Sigmoid colon (tissue), 7 donors: Measurements from ENCODE around the gene NOL12. TPM values are rescaled to one million over a fixed set of nuclear protein-coding genes. Genes with fewer than 3 reads are reported as not detected.
A peak's percentile ranks its signal among the peaks of the same experiment; 100 is the strongest.

ENCODE experiments used
- DNase-seq: peaks from one replicate; pipeline ENCODE4 v3.0.0-alpha.2; 2019
- H3K27ac ChIP-seq, 4 donors: fragments of 200-600 bp; sonication (generic); one replicate each; pipeline ENCODE4 v1.5.1; 2016 to 2019; ENCODE audit warnings: mild to moderate bottlenecking in 1 of 4
- H3K27me3 ChIP-seq, 3 donors: fragments of 200-600 bp; sonication (generic); one replicate each; pipeline ENCODE4 v1.5.1; 2019; ENCODE audit warnings: mild to moderate bottlenecking in 1 of 3
- H3K36me3 ChIP-seq, 4 donors: fragments of 200-600 bp; sonication (generic); one replicate each; pipeline ENCODE4 v1.5.1; 2016 to 2019
- H3K4me1 ChIP-seq, 4 donors: fragments of 200-600 bp; sonication (generic); one replicate each; pipeline ENCODE4 v1.5.1; 2017 to 2019
- H3K4me3 ChIP-seq, 4 donors: fragments of 200-600 bp; sonication (generic); one replicate each; pipeline ENCODE4 v1.5.1; 2017 to 2019; ENCODE audit warnings: mild to moderate bottlenecking in 2 of 4, moderate library complexity in 1 of 4
- H3K9me3 ChIP-seq, 4 donors: fragments of 200-600 bp in 3 of 4; sonication (generic) in 3 of 4; one replicate each; pipeline versions ENCODE4 v1.5.1 to v1.6.1; 2013 to 2019
- EP300 ChIP-seq, 4 donors: sonication (generic); formaldehyde crosslinking; IDR thresholded peaks; one replicate each; pipeline ENCODE4 v1.6.1; 2017; ENCODE audit warnings: antibody characterized with exemption in 4 of 4
- POLR2A ChIP-seq, 2 donors: fragments of 450-650 bp; IDR thresholded peaks; one replicate each; pipeline ENCODE4 v1.6.1; 2016; ENCODE audit warnings: antibody characterized with exemption in 2 of 2, mild to moderate bottlenecking in 2 of 2, moderate library complexity in 2 of 2
- POLR2AphosphoS5 ChIP-seq, 4 donors: sonication (generic); formaldehyde crosslinking; IDR thresholded peaks; one replicate each; pipeline ENCODE4 v1.6.1; 2017; ENCODE audit warnings: antibody characterized with exemption in 4 of 4
- WGBS, 2 donors: extraction: QIAGEN DNeasy Blood & Tissue Kit; methylation state at CpG; one replicate each; pipeline ENCODE4 v1.1.7; 2013; 5-methylcytosine and 5-hydroxymethylcytosine counted together
- intact Hi-C: fragments of 100-400 bp; cut with DNase I; formaldehyde crosslinking; loops from one replicate; pipeline ENCODE4 v1.15.1; 2023
- polyA plus RNA-seq, 3 donors: library from polyadenylated mRNA; stranded (reverse); fragments of 200-250 nt; gene quantifications; one replicate each; pipeline ENCODE4 v1.2.3, GENCODE V29; 2013
- total RNA-seq, 4 donors: library from RNA; depleted of rRNA; stranded (reverse); fragments of >200 nt; gene quantifications; one replicate each; pipeline ENCODE4 v1.1.0, GENCODE V29; 2016
- TF ChIP-seq, protein P1 (sequence below), 4 experiments: fragments of 450-650 bp in 3 of 4; fragments of 200-600 bp in 1 of 4; IDR thresholded peaks; one replicate each; pipeline ENCODE4 v1.5.1; 2016 to 2019; ENCODE audit warnings: antibody characterized with exemption in 4 of 4, mild to moderate bottlenecking in 3 of 4, moderate library complexity in 2 of 4
- donor health status: healthy with polysubstance abuse.
- donor health status: Bipolar disorder and iron deficiency.
- donor health status: healthy.

Gene NOL12
- total and polyA plus RNA-seq, 7 donors: 10.7 to 41.4 (median 28.2) TPM

DNA sequence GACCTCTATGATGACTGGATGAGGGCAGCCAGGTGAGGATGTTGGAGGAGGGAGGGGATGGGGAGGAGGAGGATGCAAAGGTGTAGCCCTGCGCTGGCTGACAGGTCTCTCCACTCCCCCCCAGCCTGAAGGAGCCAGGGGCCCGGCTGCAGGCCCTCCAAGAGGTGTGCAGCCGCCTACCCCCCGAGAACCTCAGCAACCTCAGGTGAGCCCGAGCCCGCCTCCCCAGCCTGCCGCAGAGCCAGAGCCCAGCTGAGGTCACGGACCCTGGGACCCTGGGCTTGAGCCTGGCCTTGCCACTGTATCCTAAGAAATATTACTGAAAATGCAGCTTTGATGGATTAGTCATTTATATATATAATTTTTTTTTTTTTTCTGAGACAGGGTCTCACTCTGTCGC lies 38.8 kb upstream of the NOL12 start:
- WGBS, 2 donors: 95% methylated on average over 9 of the region's 9 CpGs
- Histone ChIP-seq H3K27me3 (no peaks in the 10 kb centered on the region), H3K36me3 (peaks cover 0 to 5% (median 0%) of the 10 kb centered on the region in 4 donors), H3K27ac (no peak overlapping the region), H3K4me1 (peaks cover 0 to 4% (median 3%) of the 10 kb centered on the region in 4 donors), H3K4me3 (no peak overlapping the region), H3K9me3 (no peaks in the 10 kb centered on the region)
- TF ChIP-seq POLR2A (IDR thresholded peaks at IDR 0.05) (no peak), POLR2AphosphoS5 (IDR thresholded peaks at IDR 0.05) (no peak), EP300 (IDR thresholded peaks at IDR 0.05) (no peak)
- TF ChIP-seq, protein P1, sequence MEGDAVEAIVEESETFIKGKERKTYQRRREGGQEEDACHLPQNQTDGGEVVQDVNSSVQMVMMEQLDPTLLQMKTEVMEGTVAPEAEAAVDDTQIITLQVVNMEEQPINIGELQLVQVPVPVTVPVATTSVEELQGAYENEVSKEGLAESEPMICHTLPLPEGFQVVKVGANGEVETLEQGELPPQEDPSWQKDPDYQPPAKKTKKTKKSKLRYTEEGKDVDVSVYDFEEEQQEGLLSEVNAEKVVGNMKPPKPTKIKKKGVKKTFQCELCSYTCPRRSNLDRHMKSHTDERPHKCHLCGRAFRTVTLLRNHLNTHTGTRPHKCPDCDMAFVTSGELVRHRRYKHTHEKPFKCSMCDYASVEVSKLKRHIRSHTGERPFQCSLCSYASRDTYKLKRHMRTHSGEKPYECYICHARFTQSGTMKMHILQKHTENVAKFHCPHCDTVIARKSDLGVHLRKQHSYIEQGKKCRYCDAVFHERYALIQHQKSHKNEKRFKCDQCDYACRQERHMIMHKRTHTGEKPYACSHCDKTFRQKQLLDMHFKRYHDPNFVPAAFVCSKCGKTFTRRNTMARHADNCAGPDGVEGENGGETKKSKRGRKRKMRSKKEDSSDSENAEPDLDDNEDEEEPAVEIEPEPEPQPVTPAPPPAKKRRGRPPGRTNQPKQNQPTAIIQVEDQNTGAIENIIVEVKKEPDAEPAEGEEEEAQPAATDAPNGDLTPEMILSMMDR (IDR thresholded peaks at IDR 0.05): no peak
- no peak for DNase-seq
- intact Hi-C loops: no loop called here

DNA sequence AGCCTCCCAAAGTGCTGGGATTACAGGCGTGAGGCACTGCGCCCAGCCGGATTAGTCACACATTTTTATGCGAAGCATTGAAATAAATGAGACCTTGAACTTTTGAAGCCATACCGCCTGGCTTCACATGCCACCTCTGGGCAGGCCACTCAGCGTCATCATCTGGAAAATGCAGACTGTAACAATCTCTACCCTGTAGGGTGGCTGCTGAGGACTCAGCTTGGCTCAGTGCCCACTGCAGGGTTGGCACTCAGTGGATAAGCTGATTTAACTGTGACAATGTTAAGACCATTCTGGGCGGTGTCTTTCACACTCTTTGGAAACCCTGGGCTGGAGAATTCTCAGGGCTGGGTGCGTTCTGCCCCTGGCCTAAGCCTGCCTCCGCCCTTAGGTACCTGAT lies 38.2 kb upstream of the NOL12 start:
- H3K27ac ChIP-seq: no peak overlapping the region
- no peaks in the 10 kb centered on the region for H3K27me3 ChIP-seq
- H3K4me3 ChIP-seq: no peak overlapping the region
- 51 to 87% methylated on average over 9 of the region's 9 CpGs for WGBS, 2 donors
- peaks cover 0 to 4% (median 3%) of the 10 kb centered on the region in 4 donors for H3K4me1 ChIP-seq
- no peak for DNase-seq
- TF ChIP-seq, protein P1 (IDR thresholded peaks at IDR 0.05): no peak
- no peak for TF ChIP-seq EP300 (IDR thresholded peaks at IDR 0.05)
- intact Hi-C loops: no loop called here
- H3K9me3 ChIP-seq: no peaks in the 10 kb centered on the region
- peaks cover 0 to 5% (median 0%) of the 10 kb centered on the region in 4 donors for H3K36me3 ChIP-seq

DNA sequence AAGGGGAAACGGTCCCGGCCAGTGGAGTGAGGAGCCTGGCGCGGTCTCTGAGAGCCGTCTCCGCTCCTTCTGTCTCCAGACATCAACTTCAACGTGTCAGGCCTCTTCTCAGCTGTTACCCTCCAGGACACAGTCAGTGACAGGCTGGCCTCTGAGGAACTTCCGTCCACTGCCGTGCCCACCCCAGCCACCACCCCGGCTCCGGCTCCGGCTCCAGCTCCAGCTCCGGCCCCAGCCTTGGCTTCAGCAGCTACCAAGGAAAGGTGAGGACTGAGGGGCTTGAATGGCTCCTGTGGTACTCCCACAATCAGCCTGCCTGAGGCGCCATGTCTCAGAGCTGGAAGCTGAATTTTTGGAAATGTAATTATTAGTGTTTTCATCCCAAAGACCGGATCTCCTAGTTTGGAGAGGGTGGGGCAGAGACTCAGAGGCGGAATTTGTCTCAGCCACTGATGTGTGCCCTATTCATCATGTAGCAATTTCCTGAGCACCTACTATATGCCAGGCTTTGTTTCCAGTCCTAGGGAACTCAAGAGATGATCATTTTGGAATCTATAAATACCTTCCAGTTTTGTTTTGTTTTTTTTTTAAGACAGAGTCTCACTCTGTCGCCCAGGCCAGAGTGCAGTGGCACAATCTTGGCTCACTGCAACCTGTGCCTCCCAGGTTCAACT lies 35.5 kb upstream of the NOL12 start:
- Histone ChIP-seq H3K4me3 (no peak overlapping the region), H3K4me1 (no peaks in the 10 kb centered on the region), H3K36me3 (peaks cover 0 to 5% (median 0%) of the 10 kb centered on the region in 4 donors), H3K27me3 (no peaks in the 10 kb centered on the region), H3K27ac (no peak overlapping the region), H3K9me3 (no peaks in the 10 kb centered on the region)
- TF ChIP-seq, protein P1 (IDR thresholded peaks at IDR 0.05): no peak
- TF ChIP-seq EP300 (IDR thresholded peaks at IDR 0.05) (no peak), POLR2A (IDR thresholded peaks at IDR 0.05) (no peak)
- 96 to 97% methylated on average over 17 of the region's 17 CpGs for WGBS, 2 donors
- intact Hi-C loops: no loop called here
- no peak for DNase-seq

DNA sequence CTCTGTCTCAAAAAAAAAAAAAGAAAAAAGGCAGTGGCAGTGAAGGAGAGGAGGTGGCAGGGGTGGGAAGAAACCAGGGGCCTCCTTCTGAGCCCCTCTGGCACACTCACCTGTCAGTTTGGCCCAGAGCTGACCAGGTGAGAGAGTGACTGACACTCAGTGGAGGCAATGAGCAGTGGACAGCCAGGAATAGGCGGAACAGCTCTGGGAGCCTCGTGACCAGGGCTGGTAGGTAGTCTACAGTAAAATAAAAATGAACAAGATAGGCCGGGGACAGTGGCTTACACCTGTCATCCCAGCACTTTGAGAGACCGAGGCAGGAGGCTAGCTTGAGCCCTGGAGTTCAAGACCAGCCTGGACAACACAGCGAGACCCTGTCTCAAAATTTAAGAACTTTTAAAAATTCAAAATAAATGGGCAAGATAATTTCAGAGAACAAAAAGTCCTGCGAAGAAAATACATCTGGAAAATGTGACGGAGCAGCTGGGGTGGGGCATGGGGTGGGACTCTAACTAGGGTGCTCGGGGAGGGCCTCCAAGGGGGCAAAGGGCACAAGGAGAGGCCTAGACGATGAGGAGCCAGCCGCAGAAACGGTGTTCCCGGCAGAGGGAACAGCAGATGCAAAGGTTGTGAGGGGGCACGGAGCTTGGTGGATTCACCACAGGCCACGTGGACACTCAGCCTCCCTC lies 31.4 kb upstream of the NOL12 start:
- peak overlapping the region in 1 of 4 donors; percentile 12 for H3K27ac ChIP-seq
- TF ChIP-seq POLR2A (IDR thresholded peaks at IDR 0.05) (no peak), EP300 (IDR thresholded peaks at IDR 0.05) (no peak), POLR2AphosphoS5 (IDR thresholded peaks at IDR 0.05) (no peak)
- TF ChIP-seq, protein P1 (IDR thresholded peaks at IDR 0.05): no peak
- 27 to 69% methylated on average over 14 of the region's 14 CpGs for WGBS, 2 donors
- H3K36me3 ChIP-seq: no peaks in the 10 kb centered on the region
- no peaks in the 10 kb centered on the region for H3K9me3 ChIP-seq
- DNase-seq: no peak
- H3K4me3 ChIP-seq: no peak overlapping the region
- peaks cover 0 to 14% (median 13%) of the 10 kb centered on the region in 4 donors for H3K4me1 ChIP-seq
- no peaks in the 10 kb centered on the region for H3K27me3 ChIP-seq
- intact Hi-C loops: no loop called here
